ENCODE measurements around the gene SYT9. TPM values are rescaled to one million over a fixed set of nuclear protein-coding genes. Genes with fewer than 3 reads are reported as not detected.
"Not testable (repeated sequence)": the region's sequence is repeated elsewhere in the genome, so short reads cannot be mapped to it uniquely, and the experiment has no call there.

The SYT9 gene
- total and polyA plus RNA-seq, 12 donors: 0.01 to 0.66 (median 0.32) TPM; not detected in 3

- intact Hi-C loops (cut with DNase I): no loop called here
- DNase-seq: no peak
- 77 to 95% methylated on average over 1 of the region's 1 CpG for WGBS, 2 donors
- no peak overlapping the region for H3K4me3 ChIP-seq
- ATAC-seq: no peak
- peaks cover 0 to 15% (median 0%) of the 10 kb centered on the region in 11 donors for H3K9me3 ChIP-seq
- peaks cover 0 to 3% (median 0%) of the 10 kb centered on the region in 7 donors for H3K27me3 ChIP-seq
- TF ChIP-seq CTCF (IDR thresholded peaks at IDR 0.05): no peak
- H3K27ac ChIP-seq: no peak overlapping the region
- H3K4me1 ChIP-seq: peaks cover 0 to 4% (median 0%) of the 10 kb centered on the region in 9 donors
- no peaks in the 10 kb centered on the region for H3K36me3 ChIP-seq
Measured at GRCh38 chr11:7332451-7332850, 80.7 kb downstream of the SYT9 start.

- Histone ChIP-seq H3K27ac (no peak overlapping the region), H3K27me3 (peaks cover 0 to 3% (median 0%) of the 10 kb centered on the region in 7 donors), H3K4me3 (no peak overlapping the region), H3K9me3 (peaks cover 0 to 15% (median 0%) of the 10 kb centered on the region in 11 donors), H3K36me3 (no peaks in the 10 kb centered on the region), H3K4me1 (peaks cover 0 to 4% (median 0%) of the 10 kb centered on the region in 9 donors)
- ATAC-seq: no peak
- intact Hi-C loops (cut with DNase I): no loop called here
- WGBS, 2 donors: 69 to 81% methylated on average over 2 of the region's 2 CpGs
- TF ChIP-seq CTCF (IDR thresholded peaks at IDR 0.05): no peak
- DNase-seq: no peak
Measured at GRCh38 chr11:7332962-7333361, 81.3 kb downstream of the SYT9 start.

- DNase-seq; H3K36me3 ChIP-seq; intact Hi-C loops (cut with DNase I); H3K4me3 ChIP-seq; H3K4me1 ChIP-seq; H3K27ac ChIP-seq; ATAC-seq; H3K27me3 ChIP-seq: not testable (repeated sequence)
- 71 to 89% methylated on average over 2 of the region's 2 CpGs for WGBS, 2 donors
- H3K9me3 ChIP-seq: peaks cover 0 to 15% (median 0%) of the 10 kb centered on the region in 11 donors
Measured at GRCh38 chr11:7335442-7335841, 83.7 kb downstream of the SYT9 start.

- Histone ChIP-seq H3K4me3 (no peak overlapping the region), H3K9me3 (peaks cover 0 to 5% (median 0%) of the 10 kb centered on the region in 11 donors), H3K36me3 (no peaks in the 10 kb centered on the region), H3K4me1 (no peaks in the 10 kb centered on the region), H3K27me3 (no peaks in the 10 kb centered on the region), H3K27ac (no peak overlapping the region)
- intact Hi-C loops (cut with DNase I): no loop called here
- DNase-seq (no peak), ATAC-seq (no peak)
- WGBS, 2 donors: 79 to 81% methylated on average over 2 of the region's 2 CpGs
- TF ChIP-seq CTCF (IDR thresholded peaks at IDR 0.05): no peak
Measured at GRCh38 chr11:7341551-7341950, 89.8 kb downstream of the SYT9 start.

GRCh38 chr11:7347611-7348431 is 96.1 kb downstream of the SYT9 start:
- Histone ChIP-seq H3K4me3 (no peak overlapping the region), H3K27ac (no peak overlapping the region), H3K36me3 (no peaks in the 10 kb centered on the region), H3K27me3 (no peaks in the 10 kb centered on the region), H3K4me1 (no peaks in the 10 kb centered on the region), H3K9me3 (no peaks in the 10 kb centered on the region)
- no peak for ATAC-seq
- no peak for TF ChIP-seq CTCF (IDR thresholded peaks at IDR 0.05)
- 61 to 67% methylated on average over 6 of the region's 6 CpGs for WGBS, 2 donors
- no peak for DNase-seq
- intact Hi-C loops (cut with DNase I): no loop called here
